HG03060 (cell line): ENCODE data around the gene MYRIP.

Experiments used
- ATAC-seq: cut with Tn5 transposase; IDR thresholded peaks from one replicate; pipeline ENCODE4 v1.9.1; 2021; ENCODE audit warnings: low read depth, moderate number of reproducible peaks; ENCODE audit not compliant: unreplicated experiment

The MYRIP gene

DNA sequence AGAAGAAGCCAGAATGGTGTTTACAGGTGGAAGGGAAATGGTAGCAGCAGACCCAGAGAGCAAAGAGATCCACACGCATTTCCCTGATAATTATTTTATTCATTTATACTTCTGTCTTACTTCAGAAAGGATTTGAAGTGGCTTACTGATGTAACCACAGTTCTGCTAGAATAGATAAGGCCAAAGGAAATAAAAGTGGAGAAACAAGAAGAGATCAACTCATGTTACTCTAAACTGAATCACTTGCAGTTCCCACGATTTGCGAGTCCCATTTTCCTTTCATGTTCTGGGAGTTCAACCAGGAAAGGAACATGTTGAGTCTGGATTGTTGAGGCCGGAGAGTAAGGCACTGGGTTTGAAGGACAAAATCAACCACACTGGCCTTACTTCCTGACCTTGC is 151.8 kb downstream of the MYRIP start:
- ATAC-seq, result no peak

DNA sequence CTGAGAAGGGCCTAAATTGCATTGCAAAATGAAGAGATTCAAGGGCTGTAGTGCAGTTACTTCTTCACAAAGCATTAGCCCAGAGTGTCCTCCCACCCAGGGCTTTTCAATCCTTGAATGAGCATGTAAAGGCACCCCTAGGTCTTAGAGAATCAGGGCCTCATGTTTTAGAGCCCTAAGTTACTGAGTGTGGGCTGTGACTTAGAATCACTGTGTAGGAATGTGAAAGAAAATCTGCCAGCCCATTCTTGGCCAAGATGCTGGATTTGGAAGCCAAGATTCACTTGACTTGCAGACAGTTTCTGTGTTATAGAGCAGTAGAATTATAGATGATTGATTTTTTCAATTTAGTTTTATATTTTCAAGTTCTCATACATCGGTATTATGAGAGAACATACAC is 153.2 kb downstream of the MYRIP start:
- ATAC-seq, result no peak

DNA sequence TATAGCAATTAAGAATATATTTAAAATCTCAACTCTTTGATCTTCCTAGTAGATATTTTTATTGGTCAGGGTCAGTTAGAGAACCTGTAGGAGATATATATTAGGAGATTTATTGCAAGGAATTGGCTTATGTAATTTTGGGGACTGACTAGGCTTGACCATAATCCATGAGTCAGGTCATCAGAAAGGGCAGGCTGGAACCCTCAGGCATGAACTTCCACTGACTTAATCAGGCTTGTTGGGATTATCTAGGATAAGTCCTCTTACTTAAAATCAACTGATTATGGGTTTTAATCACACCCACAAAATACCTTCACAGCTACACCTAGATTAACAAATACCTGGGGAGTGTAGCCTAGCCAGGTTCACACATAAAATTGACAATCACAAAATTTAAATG is 156.1 kb downstream of the MYRIP start:
- ATAC-seq, result no peak

- no peak for ATAC-seq
These were observed 156.6 kb downstream of the MYRIP start for GRCh38 chr3:39965997-39966396.

DNA sequence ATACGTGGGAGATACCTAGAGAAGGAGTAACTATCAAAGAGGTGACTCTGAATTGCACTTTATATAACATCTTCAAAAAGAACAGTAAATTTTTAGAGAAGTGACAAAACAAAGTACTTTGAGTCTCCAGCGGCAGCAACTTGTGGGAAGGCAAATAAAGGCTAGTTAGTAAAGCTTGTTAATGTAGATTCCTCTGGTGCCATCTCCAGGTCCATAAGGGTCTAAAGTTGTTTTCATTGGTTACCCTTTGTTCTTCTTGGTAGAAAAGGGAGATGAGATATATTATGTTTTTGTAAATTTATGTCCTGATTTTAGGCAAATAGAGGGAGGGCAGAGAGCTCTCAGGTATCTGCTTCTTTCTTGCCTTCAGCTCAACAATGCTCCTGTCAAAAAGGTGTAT is 161.6 kb downstream of the MYRIP start:
- ATAC-seq, result no peak

GRCh38 chr3:39971559-39972031 is 162.2 kb downstream of the MYRIP start:
- no peak for ATAC-seq

DNA sequence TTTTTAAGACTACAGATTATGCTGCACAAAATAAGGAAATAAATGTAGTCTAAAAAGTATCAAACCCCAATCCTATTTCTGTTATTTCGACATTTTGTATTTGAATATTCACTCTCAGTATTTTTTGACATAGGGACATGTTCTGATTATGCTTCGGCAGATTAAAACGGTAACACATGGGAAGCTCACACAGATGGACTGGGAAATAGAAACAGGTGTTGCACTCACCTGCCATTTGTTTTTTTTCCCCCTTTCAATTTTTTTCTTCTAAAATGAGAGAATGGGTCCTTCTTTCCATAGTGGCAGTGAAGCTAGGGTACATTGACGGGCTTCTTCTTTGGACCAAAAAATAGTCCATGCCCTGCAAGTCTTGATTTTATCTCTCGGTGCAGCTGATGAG is 163.1 kb downstream of the MYRIP start:
- ATAC-seq, result no peak

DNA sequence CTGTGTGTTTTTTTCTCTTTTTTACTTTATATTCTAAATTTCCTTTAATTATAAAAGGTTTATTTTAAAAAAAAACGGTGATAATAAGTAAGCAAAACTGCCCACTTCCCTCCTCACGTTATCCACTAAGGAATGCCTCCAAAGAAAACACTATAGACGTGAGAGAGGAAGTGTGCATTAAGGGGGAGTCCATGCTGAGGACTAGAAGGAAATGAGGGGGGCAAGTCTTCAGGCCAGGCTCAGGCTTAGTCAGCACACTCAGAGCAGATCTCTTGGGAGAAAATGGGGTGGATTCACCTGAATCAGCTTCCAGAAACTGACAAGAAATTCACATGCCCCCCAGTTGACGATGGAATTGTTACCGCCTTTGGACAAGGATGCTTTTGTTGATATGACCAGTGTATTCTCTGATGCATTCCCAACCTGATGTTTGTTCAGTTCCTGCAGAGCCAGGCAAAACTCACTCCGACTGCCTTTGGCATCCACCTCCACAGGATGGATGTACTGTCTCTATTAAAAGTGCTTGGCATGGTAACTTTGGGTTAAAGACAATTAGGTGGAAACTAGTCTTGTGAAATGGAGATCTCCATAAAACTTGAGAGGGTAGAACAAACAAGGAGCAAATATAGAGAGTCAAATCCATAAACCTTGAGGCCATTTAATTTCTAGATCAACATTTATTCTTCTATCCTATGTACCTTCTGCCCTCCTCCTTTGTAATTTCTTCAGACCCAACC is 167.8 kb downstream of the MYRIP start:
- ATAC-seq, result no peak

DNA sequence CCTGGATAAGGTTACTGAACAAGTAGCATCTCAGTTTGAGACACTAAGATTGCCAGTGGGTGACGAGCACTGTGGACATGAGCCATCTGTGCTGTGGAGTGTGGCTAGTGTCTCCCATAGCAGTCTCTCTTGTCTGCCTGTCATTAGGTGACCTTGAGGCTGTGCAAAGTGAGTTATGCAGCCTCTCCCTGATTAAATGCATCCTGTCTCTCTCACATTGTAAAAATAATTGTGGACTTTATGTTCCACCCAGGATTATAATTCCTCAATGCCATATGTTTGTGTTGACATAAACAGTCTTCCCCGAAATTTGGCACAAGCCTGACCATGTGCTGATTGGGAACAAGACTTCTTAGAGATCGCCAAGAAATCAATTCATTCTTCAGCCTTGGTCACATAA is 168.9 kb downstream of the MYRIP start:
- ATAC-seq, result no peak

GRCh38 chr3:39980058-39980457 is 170.6 kb downstream of the MYRIP start:
- ATAC-seq, result no peak

- ATAC-seq, result no peak
These were observed 171.4 kb downstream of the MYRIP start for GRCh38 chr3:39980781-39981180.

- ATAC-seq, result no peak
These were observed 172.3 kb downstream of the MYRIP start for GRCh38 chr3:39981547-39982184.

DNA sequence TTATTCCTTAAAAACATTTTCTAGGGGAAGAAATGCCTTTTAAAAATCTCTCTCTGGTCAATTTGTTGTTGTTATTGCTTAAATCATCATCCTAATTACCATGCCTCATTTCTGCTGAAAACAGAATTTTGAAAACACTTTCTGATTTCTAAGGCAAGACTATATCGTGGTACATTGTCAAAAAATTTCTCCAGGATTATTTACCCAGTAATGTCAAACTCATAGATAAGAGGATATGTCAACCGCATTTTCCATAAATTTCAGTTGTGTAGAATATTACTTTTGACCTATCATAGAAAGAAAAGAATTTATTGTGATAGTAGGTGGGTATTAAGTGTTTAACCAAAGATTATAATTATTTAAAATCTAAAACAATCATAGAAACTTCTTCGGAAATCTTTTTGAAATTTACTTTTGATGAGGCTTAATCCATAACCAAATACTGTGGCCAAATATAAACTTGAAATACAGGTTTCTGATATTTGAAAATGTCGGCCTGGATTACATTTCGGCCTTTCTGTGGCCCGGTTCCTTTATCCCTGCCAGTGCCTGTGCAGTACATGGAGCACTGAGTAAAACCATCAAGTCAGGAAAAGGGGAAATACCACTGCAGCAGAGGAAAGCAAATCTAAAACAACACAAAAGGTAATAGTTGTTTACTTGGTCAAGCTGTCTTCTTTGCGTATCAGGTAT is 173.4 kb downstream of the MYRIP start:
- no peak for ATAC-seq

GRCh38 chr3:39989746-39990145 is 180.3 kb downstream of the MYRIP start:
- no peak for ATAC-seq

DNA sequence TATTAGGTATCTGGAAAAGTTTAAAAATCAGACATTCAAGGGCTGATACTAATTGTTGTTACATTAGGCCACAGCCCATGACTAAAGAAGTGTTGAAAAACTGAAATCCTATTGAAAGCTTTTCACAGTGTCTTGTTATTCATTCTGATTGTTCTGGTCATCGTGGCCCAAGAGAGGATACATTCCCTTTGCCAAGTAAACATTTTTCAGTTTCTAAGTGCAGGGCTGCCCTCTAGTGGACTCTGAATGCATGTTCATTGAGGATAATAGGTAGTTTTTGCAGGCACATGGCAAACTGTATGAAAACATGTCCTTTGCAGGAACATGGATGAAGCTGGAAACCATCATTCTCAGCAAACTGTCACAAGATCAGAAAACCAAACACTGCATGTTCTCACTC is 181.1 kb downstream of the MYRIP start:
- no peak for ATAC-seq

DNA sequence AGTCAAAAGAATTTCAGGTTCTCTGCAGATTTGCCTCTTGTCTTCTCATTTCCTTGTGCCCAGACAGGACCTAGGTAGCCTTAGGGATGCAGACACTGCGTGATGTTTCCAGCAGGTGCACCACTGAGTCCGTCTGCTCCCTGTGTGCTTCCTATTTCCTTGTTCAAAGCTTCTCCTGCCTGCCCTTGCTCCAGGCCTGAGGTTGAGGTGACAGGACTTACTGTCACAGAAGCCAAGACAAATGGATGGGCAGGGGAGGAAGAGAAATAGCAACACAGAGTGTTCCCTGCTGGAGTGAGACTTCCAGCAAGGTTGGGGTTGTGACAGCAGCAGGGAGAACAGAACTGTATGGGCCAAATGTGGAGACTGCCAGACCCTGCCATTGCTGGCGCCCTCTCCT is 199.4 kb downstream of the MYRIP start:
- no peak for ATAC-seq

DNA sequence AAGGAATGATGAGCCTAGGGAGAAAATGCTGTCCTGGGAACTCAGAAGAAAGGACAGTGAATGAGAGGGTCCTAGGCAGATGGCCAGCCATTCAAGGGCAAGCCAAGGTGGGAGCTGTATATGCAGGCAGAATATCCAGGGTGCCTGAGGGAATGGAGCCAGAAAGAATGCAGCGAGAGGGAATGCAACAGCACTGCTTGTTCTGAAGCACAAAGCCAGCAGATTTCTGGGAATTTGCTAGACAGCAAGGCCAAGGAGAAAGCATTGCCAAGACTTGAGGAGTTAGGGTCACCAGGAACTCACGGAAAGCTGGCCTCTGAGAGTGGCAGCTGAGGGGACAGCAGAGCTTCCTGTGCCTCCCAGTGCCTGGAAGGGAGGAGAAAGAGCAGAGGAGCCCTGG is 200.6 kb downstream of the MYRIP start:
- no peak for ATAC-seq

- ATAC-seq, result no peak
These were observed 203.0 kb downstream of the MYRIP start for GRCh38 chr3:40012381-40012780.

GRCh38 chr3:40016391-40016790 is 207.0 kb downstream of the MYRIP start:
- no peak for ATAC-seq

DNA sequence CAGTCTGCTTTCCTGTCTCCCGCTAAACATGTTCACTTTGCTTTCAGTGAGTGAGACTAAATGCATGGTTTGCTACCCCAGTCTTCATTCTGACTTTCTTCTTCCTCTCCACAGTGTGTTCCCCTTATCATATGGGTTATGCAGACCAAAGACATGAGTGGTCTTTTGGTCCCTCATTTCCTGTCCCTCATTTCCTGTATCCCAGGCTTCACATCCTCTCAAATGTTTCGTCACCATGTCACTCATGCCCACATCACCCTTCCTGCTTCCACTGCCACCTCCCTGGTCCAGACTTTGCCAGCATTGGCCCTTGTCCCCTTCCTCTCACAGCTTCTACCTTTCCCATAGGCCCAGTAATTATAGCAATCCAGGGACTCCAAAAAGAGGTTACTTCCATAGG is 209.0 kb downstream of the MYRIP start:
- no peak for ATAC-seq

DNA sequence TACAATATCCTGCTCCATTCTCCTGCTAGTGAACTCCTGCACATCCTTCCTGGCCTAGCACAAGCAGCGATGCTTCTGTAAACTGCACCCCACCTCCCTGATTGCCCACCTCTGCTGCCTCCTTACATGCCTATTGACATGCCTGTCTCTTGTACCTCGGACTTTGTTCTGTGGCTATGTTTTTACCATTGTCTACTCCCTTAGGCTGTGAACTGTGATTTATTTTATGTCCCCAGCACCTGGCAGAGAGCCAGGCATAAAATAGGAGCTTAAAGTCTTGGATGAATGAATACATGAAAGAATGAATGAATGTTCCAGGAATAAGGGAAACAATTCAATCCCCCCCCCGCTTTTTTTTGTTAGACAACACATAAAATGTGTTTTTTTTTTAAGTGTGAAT is 210.0 kb downstream of the MYRIP start:
- no peak for ATAC-seq

GRCh38 chr3:40020689-40021088 is 211.3 kb downstream of the MYRIP start:
- ATAC-seq, result no peak
